HCT116 (cell line): ENCODE data around the gene PRR15L. TPM values are rescaled to one million over a fixed set of nuclear protein-coding genes. Genes with fewer than 3 reads are reported as not detected.

Experiments
- ATAC-seq: fragments of 200-7000 bp; cut with Tn5 transposase; 2 replicates; pipeline ENCODE4 v1.9.1; 2020; ENCODE audit warnings: mild to moderate bottlenecking, moderate library complexity
- BruUV-seq: library from RNA; stranded (reverse); fragments of 400-500 nt; replicated peaks from 2 replicates; lab custom pipeline; 2021; lab: Mats Ljungman, UMichigan
- CTCF ChIA-PET: fragments of 300-600 bp; sonication (Branson Sonifier 250); formaldehyde crosslinking; loops from one replicate; lab custom pipeline; 2021; ENCODE audit warnings: antibody characterized with exemption; lab: Charles Lee
- POLR2A ChIA-PET: fragments of 300-600, 350-600 bp; sonication (Branson Sonifier 250); formaldehyde crosslinking; loops from one replicate; lab custom pipeline; 2021; ENCODE audit warnings: antibody characterized with exemption; lab: Charles Lee
- RAD21 ChIA-PET, 2 experiments: fragments of 300-600 bp; sonication (Branson Sonifier 250); formaldehyde crosslinking; loops; one replicate each; lab custom pipeline; 2023; ENCODE audit warnings: low total read pairs in 2 of 2; ENCODE audit not compliant: uncharacterized antibody in 2 of 2, unreplicated experiment in 2 of 2, low non-redundant PET in 1 of 2; lab: Charles Lee
- DNase-seq: peaks from one replicate; pipeline ENCODE4 v3.0.0-alpha.2; 2010; ENCODE audit warnings: low read depth, low spot score
- H2AFZ ChIP-seq: fragments of 200-600 bp; shearing (Covaris generic), sonication (generic); 2 replicates; pipeline ENCODE4 v1.6.1; 2017; ENCODE audit warnings: low read depth, mixed run types, mixed read lengths, antibody characterized with exemption, low read length; ENCODE audit not compliant: poor library complexity, severe bottlenecking
- H3K27ac ChIP-seq: 2 replicates; pipeline ENCODE4 v1.5.1; 2012; ENCODE audit warnings: low read depth, low read length
- H3K27me3 ChIP-seq: fragments of 200-600 bp; sonication (generic); 2 replicates; pipeline ENCODE4 v1.6.1; 2016; ENCODE audit warnings: mixed run types, low read length, mixed read lengths; ENCODE audit not compliant: insufficient read depth
- H3K36me3 ChIP-seq, 2 experiments: fragments of 200-500 bp in 1 of 2; fragments of 200-600 bp in 1 of 2; sonication (Bioruptor generic) in 1 of 2; sonication (generic) in 1 of 2; 2 replicates each; pipeline versions ENCODE4 v1.5.1 to v1.6.1; 2014 to 2016; ENCODE audit warnings: low read length in 2 of 2, inconsistent platforms in 1 of 2, mixed read lengths in 1 of 2, mixed run types in 1 of 2; ENCODE audit not compliant: insufficient read depth in 2 of 2, control insufficient read depth in 1 of 2
- H3K4me1 ChIP-seq, 2 experiments: fragments of 200-600 bp in 1 of 2; sonication (generic) in 1 of 2; 2 replicates each; pipeline versions ENCODE4 v1.5.1 to v1.6.1; 2012 to 2017; ENCODE audit warnings: low read length in 2 of 2, inconsistent platforms in 1 of 2, mild to moderate bottlenecking in 1 of 2, mixed read lengths in 1 of 2, mixed run types in 1 of 2, moderate library complexity in 1 of 2; ENCODE audit not compliant: insufficient read depth in 2 of 2, control insufficient read depth in 1 of 2
- H3K4me2 ChIP-seq: fragments of 200-600 bp; sonication (generic); 2 replicates; pipeline ENCODE4 v1.6.1; 2017; ENCODE audit warnings: mixed run types, low read length, mixed read lengths
- H3K4me3 ChIP-seq, 2 experiments: fragments of 200-600 bp in 1 of 2; sonication (generic) in 1 of 2; replicated peaks in 1 of 2; 2 replicates each; pipeline ENCODE4 v1.5.1; 2011 to 2016; ENCODE audit warnings: low read length in 2 of 2, control low read depth in 1 of 2, low read depth in 1 of 2, mild to moderate bottlenecking in 1 of 2, mixed read lengths in 1 of 2, mixed run types in 1 of 2
- H3K79me2 ChIP-seq: fragments of 200-600 bp; sonication (generic); 2 replicates; pipeline ENCODE4 v1.6.1; 2017; ENCODE audit warnings: mild to moderate bottlenecking, mixed run types, low read length, moderate library complexity, mixed read lengths; ENCODE audit not compliant: insufficient read depth
- H3K9ac ChIP-seq: fragments of 200-600 bp; sonication (generic); 2 replicates; pipeline ENCODE4 v1.6.1; 2016; ENCODE audit warnings: low read length, mixed read lengths
- H3K9me2 ChIP-seq: fragments of 200-600 bp; sonication (generic), shearing (Covaris generic); 2 replicates; pipeline ENCODE4 v1.6.1; 2017; ENCODE audit warnings: mixed run types, mild to moderate bottlenecking, moderate library complexity; ENCODE audit not compliant: insufficient read depth
- H3K9me3 ChIP-seq, 2 experiments: fragments of 200-500 bp in 1 of 2; fragments of 200-600 bp in 1 of 2; sonication (Bioruptor generic) in 1 of 2; sonication (generic) in 1 of 2; 2 replicates each; pipeline ENCODE4 v1.6.1; 2014 to 2017; ENCODE audit warnings: low read length in 2 of 2, mixed read lengths in 2 of 2, inconsistent platforms in 1 of 2, low read depth in 1 of 2, mild to moderate bottlenecking in 1 of 2, mixed run types in 1 of 2, moderate library complexity in 1 of 2; ENCODE audit not compliant: control insufficient read depth in 1 of 2, insufficient read depth in 1 of 2
- H4K20me1 ChIP-seq: fragments of 200-600 bp; sonication (generic), shearing (Covaris generic); 2 replicates; pipeline ENCODE4 v1.6.1; 2017; ENCODE audit warnings: mixed run types, mild to moderate bottlenecking, moderate library complexity; ENCODE audit not compliant: insufficient read depth
- ATF3 ChIP-seq: IDR thresholded peaks from 2 replicates; pipeline ENCODE4 v1.6.1; 2012
- CBX3 ChIP-seq: IDR thresholded peaks from 2 replicates; pipeline ENCODE4 v1.6.1; 2012; ENCODE audit warnings: low read depth
- CEBPB ChIP-seq: IDR thresholded peaks from 2 replicates; pipeline ENCODE4 v1.6.1; 2012; ENCODE audit warnings: low read depth
- CTCF ChIP-seq, 3 experiments: fragments of 200-600 bp in 1 of 3; sonication (generic) in 1 of 3; IDR thresholded peaks in 2 of 3; conservative IDR thresholded peaks in 1 of 3; 2 replicates each; pipeline ENCODE4 v1.5.1; 2012 to 2017; ENCODE audit warnings: low read depth in 2 of 3, low read length in 2 of 3, antibody characterized with exemption in 1 of 3, borderline replicate concordance in 1 of 3, control low read depth in 1 of 3, mild to moderate bottlenecking in 1 of 3, mixed read lengths in 1 of 3, mixed run types in 1 of 3, moderate library complexity in 1 of 3; ENCODE audit not compliant: insufficient read depth in 1 of 3
- EGR1 ChIP-seq: IDR thresholded peaks from 2 replicates; pipeline ENCODE4 v1.6.1; 2012; ENCODE audit warnings: low read depth
- ELF1 ChIP-seq: IDR thresholded peaks from 2 replicates; pipeline ENCODE4 v1.6.1; 2012; ENCODE audit warnings: low read depth, borderline replicate concordance
- EZH2 ChIP-seq: fragments of 200-600 bp; sonication (generic); IDR thresholded peaks from 2 replicates; pipeline ENCODE4 v1.6.1; 2017; ENCODE audit warnings: antibody characterized with exemption, mixed run types
- EZH2phosphoT487 ChIP-seq: fragments of 200-600 bp; IDR thresholded peaks from 2 replicates; pipeline ENCODE4 v1.6.1; 2018; ENCODE audit warnings: antibody characterized with exemption, borderline replicate concordance
- FOSL1 ChIP-seq: IDR thresholded peaks from 2 replicates; pipeline ENCODE4 v1.6.1; 2012; ENCODE audit warnings: low read depth
- JUND ChIP-seq: IDR thresholded peaks from 2 replicates; pipeline ENCODE4 v1.6.1; 2012
- POLR2A ChIP-seq: IDR thresholded peaks from 2 replicates; pipeline ENCODE4 v1.7.0; 2011; ENCODE audit warnings: borderline replicate concordance; ENCODE audit not compliant: insufficient read depth, insufficient read length; ENCODE audit errors: extremely low read depth
- RAD21 ChIP-seq: IDR thresholded peaks from 2 replicates; pipeline ENCODE4 v1.6.1; 2012; ENCODE audit warnings: low read depth, mild to moderate bottlenecking
- SIN3A ChIP-seq: IDR thresholded peaks from 2 replicates; pipeline ENCODE4 v1.6.1; 2012; ENCODE audit warnings: low read depth
- SRF ChIP-seq: IDR thresholded peaks from 2 replicates; pipeline ENCODE4 v1.6.1; 2012; ENCODE audit warnings: low read depth
- TCF7L2 ChIP-seq: IDR thresholded peaks from 2 replicates; pipeline ENCODE4 v1.7.0; 2011; ENCODE audit warnings: borderline replicate concordance, inconsistent platforms; ENCODE audit not compliant: insufficient read depth, insufficient read length; ENCODE audit errors: extremely low read depth
- YY1 ChIP-seq: IDR thresholded peaks from 2 replicates; pipeline ENCODE4 v1.6.1; 2011; ENCODE audit warnings: low read length, low read depth, moderate library complexity, mild to moderate bottlenecking; ENCODE audit not compliant: insufficient replicate concordance; ENCODE audit errors: extremely low read depth
- ZBTB33 ChIP-seq: IDR thresholded peaks from 2 replicates; pipeline ENCODE4 v1.6.1; 2011; ENCODE audit warnings: mild to moderate bottlenecking, low read length, moderate library complexity; ENCODE audit not compliant: insufficient replicate concordance; ENCODE audit errors: extremely low read depth
- ZNF274 ChIP-seq: fragments of 200-500 bp; sonication (Bioruptor generic); IDR thresholded peaks from 2 replicates; pipeline ENCODE4 v1.6.1; 2014; ENCODE audit warnings: mild to moderate bottlenecking, low read depth, low read length, inconsistent platforms
- intact Hi-C: fragments of 100-400 bp; cut with micrococcal nuclease; formaldehyde crosslinking; loops from 2 replicates; pipeline ENCODE4 v1.10.0; 2022
- total RNA-seq: library from RNA; stranded (reverse); gene quantifications from one replicate; pipeline ENCODE4 v1.2.1, GENCODE V29; 2021; ENCODE audit not compliant: unreplicated experiment

The PRR15L gene
- total RNA-seq, 1 experiment from 2014 or later: 0.34 TPM

- Histone ChIP-seq H2AFZ (no peak overlapping the region), H3K27me3 (no peaks in the 10 kb centered on the region), H3K79me2 (no peaks in the 10 kb centered on the region), H4K20me1 (no peaks in the 10 kb centered on the region), H3K4me3 (no peak overlapping the region), H3K9me2 (no peaks in the 10 kb centered on the region), H3K4me1 (no peaks in the 10 kb centered on the region), H3K9ac (no peak overlapping the region), H3K4me2 (no peak overlapping the region), H3K36me3 (no peaks in the 10 kb centered on the region), H3K9me3 (no peaks in the 10 kb centered on the region), H3K27ac (no peak overlapping the region)
- TSS peak; percentile 30 for BruUV-seq
- intact Hi-C loops: no loop called here
- ATAC-seq (0 out of 2 replicates have a peak, but pooled peaks have one; percentile 26), DNase-seq (no peak)
- RAD21 ChIA-PET: no interaction called here
- CTCF ChIA-PET: no interaction called here
- TF ChIP-seq TCF7L2 (no peak), FOSL1 (no peak), YY1 (no peak), RAD21 (no peak), CEBPB (no peak), SIN3A (no peak), ZBTB33 (no peak), EZH2phosphoT487 (no peak), CBX3 (no peak), ELF1 (no peak), JUND (no peak), POLR2A (no peak), EZH2 (no peak), ATF3 (no peak), ZNF274 (no peak), CTCF (IDR thresholded peaks at IDR 0.05 in 2 of 3, conservative IDR thresholded peaks at IDR 0.05 in 1 of 3; ENCODE audit: borderline replicate concordance in 1 of 3, insufficient read depth in 1 of 3, low read depth in 2 of 3, low read length in 2 of 3) (no peak), EGR1 (no peak), SRF (no peak)
- POLR2A ChIA-PET: no interaction called here
Observed at GRCh38 chr17:47915776-47916398, 41.8 kb downstream of the PRR15L start.
